AG04449 (cell line): ENCODE data around the gene ALG12.

Source experiments
- CTCF ChIA-PET: fragments of 350-600 bp; formaldehyde crosslinking; extraction: SDS; loops from one replicate; lab custom pipeline; 2021; ENCODE audit warnings: antibody characterized with exemption; lab: Yijun Ruan, JAX
- POLR2A ChIA-PET: fragments of 400-600, 350-600 bp; formaldehyde crosslinking; extraction: SDS; loops from one replicate; lab custom pipeline; 2020; ENCODE audit warnings: antibody characterized with exemption, inconsistent platforms; lab: Yijun Ruan, JAX
- DNase-seq: peaks from one replicate; pipeline ENCODE4 v3.0.0-alpha.2; 2010; ENCODE audit warnings: low read depth, low spot score
- H3K4me3 ChIP-seq: 2 replicates; pipeline ENCODE4 v1.5.1; 2011; ENCODE audit warnings: low read depth, mild to moderate bottlenecking, control low read depth, low read length
- TF ChIP-seq, protein P1 (sequence below): IDR thresholded peaks from one replicate; pipeline ENCODE4 v1.5.1; 2011; ENCODE audit warnings: mild to moderate bottlenecking, moderate library complexity, low read length, control low read depth, inconsistent platforms; ENCODE audit not compliant: insufficient read depth; ENCODE audit errors: missing control alignments

ALG12 gene

DNA sequence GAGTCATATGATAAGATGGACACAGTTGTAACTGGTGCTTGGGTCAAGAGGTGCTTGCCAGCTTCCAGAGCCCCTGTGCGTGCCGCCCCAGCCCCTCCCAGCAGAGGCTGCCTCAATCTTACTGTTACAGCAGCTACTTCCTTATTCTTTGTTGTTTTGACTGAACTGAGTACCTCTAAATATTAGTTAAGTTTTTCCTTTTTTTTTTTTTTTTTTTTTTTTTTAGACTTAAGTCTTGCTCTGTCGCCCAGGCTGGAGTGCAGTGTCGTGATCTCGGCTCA, 55.8 kb downstream of the ALG12 start:
- ChIA-PET CTCF (no interaction called here), POLR2A (no interaction called here)
- H3K4me3 ChIP-seq = no peak overlapping the region
- TF ChIP-seq, protein P1, sequence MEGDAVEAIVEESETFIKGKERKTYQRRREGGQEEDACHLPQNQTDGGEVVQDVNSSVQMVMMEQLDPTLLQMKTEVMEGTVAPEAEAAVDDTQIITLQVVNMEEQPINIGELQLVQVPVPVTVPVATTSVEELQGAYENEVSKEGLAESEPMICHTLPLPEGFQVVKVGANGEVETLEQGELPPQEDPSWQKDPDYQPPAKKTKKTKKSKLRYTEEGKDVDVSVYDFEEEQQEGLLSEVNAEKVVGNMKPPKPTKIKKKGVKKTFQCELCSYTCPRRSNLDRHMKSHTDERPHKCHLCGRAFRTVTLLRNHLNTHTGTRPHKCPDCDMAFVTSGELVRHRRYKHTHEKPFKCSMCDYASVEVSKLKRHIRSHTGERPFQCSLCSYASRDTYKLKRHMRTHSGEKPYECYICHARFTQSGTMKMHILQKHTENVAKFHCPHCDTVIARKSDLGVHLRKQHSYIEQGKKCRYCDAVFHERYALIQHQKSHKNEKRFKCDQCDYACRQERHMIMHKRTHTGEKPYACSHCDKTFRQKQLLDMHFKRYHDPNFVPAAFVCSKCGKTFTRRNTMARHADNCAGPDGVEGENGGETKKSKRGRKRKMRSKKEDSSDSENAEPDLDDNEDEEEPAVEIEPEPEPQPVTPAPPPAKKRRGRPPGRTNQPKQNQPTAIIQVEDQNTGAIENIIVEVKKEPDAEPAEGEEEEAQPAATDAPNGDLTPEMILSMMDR = no peak
- no peak for DNase-seq

DNA sequence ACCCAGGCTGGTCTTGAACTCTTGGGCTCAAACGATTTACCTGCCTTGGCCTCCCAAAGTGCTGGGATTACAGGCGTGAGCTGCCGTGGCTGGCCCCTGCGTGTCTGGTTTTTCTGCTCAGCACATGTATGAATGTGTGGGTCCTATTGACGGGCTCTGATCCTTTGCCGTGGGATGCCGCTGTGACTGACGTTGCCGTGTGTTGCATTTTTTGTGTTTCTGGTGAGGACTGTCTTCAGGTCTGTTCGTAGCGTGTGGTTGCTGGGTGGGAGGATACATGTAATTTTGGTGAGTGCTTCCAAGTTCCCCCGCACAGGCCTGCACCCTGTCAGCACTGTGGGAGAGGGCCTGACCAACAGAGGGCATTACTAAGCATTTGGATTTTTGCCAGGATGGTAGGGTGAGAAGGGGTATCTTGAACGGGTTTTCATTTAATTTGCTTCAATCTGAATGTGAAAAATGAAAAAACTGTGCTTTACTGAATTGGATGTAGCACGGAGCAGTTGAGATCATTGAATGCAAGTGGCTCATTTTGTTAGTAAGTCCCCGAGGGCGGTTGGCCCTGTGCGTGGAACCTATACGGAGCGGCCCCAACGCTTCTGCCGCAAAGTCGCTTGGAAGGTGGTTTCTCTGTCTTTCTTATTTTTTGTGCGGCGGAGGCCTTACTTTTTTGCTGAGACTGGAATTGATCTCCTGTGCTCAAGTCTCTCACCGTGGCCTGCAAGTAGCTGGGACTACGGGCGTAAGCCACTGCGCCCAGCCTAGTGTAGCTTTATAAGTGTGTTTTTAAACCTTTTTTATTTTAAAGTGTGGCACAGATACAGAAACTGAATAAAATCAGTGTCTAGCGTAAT, 56.4 kb downstream of the ALG12 start:
- ChIA-PET CTCF (no interaction called here), POLR2A (no interaction called here)
- TF ChIP-seq, protein P1 = no peak
- no peak overlapping the region for H3K4me3 ChIP-seq
- no peak for DNase-seq

DNA sequence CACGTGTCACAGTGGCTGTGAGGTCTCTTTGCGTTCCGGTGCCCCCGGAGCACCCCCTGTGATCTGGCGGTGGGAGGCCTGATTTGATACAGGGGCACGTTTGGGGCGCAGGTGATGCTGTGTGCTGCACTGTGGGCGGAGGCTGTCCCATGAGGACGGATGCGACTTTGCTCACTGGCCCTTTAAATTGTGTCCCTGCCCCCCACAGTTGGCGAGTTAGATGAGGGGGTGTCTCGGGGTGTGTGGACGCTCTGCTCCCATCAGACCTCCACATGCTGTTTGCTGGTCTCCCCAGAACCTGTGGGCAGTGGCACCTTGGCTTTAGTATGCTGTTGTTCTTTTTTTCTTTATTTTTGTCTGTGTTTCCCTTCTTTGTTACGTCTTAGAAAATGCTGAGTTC, 59.4 kb downstream of the ALG12 start:
- no peak overlapping the region for H3K4me3 ChIP-seq
- TF ChIP-seq, protein P1 = no peak
- ChIA-PET POLR2A (no interaction called here), CTCF (no interaction called here)
- DNase-seq = no peak

DNA sequence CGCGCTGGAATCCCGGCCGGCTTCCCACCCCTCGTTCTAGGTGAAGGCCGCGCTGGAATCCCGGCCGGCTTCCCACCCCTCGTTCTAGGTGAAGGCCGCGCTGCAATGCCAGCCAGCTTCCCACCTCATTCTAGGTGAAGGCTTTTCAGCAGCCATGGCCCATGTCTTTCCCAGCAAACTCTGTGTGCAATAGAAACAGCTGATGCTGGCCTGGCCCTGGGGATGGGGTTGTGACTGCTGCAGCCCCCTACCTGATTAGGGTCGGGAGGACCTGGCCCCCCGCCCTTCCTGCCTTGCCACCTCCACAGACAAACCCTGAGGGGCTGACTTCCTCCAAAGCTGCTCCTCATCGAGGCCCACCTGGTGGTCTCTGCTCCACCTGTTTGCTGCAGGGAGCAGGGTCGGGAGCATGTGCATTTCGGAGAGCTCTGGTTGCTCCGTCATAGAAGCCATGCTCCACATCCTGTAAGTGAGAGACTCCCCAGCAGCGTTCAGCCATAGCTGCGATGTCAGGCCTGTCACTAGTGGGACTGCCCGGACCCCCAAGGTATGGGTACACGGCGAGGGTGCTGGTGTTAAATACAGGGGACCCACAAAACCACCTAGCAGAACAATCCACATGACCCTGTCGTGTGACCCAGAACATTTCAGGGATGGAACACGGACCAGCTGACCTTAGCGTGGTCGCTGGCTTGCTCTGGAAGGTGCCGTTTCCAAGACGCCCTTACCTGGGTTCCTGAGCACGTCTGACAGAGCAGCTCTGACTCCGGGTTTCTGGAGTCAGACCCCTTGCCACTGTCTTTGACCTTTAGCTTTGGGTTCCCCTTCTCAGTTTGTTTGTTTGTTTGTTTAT, 61.2 kb downstream of the ALG12 start:
- DNase-seq = no peak
- TF ChIP-seq, protein P1 = no peak
- POLR2A ChIA-PET = interaction anchor here (0.7 kb wide), 1 partner anchor 1453 kb away, joined by 3 read pairs; no protein-coding TSS in a partner anchor
- CTCF ChIA-PET = no interaction called here
- no peak overlapping the region for H3K4me3 ChIP-seq

DNA sequence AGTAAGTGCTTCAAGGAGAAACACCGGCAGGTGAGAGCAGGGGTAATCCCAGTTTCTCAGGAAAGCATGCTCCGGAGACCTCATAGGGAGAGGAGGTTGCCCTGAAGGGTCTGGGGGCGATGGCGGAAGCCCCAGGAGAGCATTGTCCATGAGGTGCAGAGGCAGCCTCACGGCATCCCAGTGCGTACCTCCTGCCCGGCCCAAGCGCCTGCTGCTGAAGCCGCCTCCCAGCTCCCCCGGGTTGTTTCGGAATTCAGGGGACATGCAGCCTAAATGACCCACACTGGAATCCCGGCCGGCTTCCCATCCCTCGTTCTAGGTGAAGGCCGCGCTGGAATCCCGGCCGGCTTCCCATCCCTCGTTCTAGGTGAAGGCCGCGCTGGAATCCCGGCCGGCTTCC, 61.9 kb downstream of the ALG12 start:
- H3K4me3 ChIP-seq = no peak overlapping the region; the same call in 1 of the 2 replicates
- TF ChIP-seq, protein P1 = no peak
- ChIA-PET CTCF (no interaction called here), POLR2A (no interaction called here)
- DNase-seq = no peak
